HEK293 (cell line): ENCODE results near the gene ZG16.

Source experiments
- CTCF ChIP-seq: fragments of 450-650 bp; formaldehyde crosslinking; IDR thresholded peaks from 2 replicates; pipeline ENCODE4 v1.5.1; 2016; ENCODE audit warnings: missing biosample characterization, missing genetic modification characterization
- MYNN ChIP-seq: fragments of 450-650 bp; formaldehyde crosslinking; IDR thresholded peaks from 2 replicates; pipeline ENCODE4 v1.5.1; 2016; ENCODE audit warnings: missing biosample characterization, missing genetic modification characterization, borderline replicate concordance
- PRDM2 ChIP-seq: fragments of 450-650 bp; formaldehyde crosslinking; IDR thresholded peaks from 2 replicates; pipeline ENCODE4 v1.5.1; 2016; ENCODE audit warnings: missing biosample characterization, missing genetic modification characterization, borderline replicate concordance
- SALL2 ChIP-seq: fragments of 450-650 bp; formaldehyde crosslinking; IDR thresholded peaks from 2 replicates; pipeline ENCODE4 v1.5.0; 2017; ENCODE audit warnings: missing biosample characterization, mild to moderate bottlenecking, missing genetic modification characterization, borderline replicate concordance
- YY1 ChIP-seq: fragments of 450-650 bp; formaldehyde crosslinking; IDR thresholded peaks from 2 replicates; pipeline ENCODE4 v1.5.1; 2018; ENCODE audit warnings: missing biosample characterization, missing genetic modification characterization
- ZNF114 ChIP-seq: fragments of 450-650 bp; formaldehyde crosslinking; IDR thresholded peaks from 2 replicates; pipeline ENCODE4 v1.5.0; 2017; ENCODE audit warnings: missing biosample characterization, missing genetic modification characterization
- ZNF530 ChIP-seq: fragments of 450-650 bp; formaldehyde crosslinking; IDR thresholded peaks from 2 replicates; pipeline ENCODE4 v1.5.1; 2016; ENCODE audit warnings: low read depth, missing biosample characterization, missing genetic modification characterization

- TF ChIP-seq ZNF530 (tag by site-specific recombination) = no peak
- no peak for TF ChIP-seq YY1 (tag by site-specific recombination)
- no peak for TF ChIP-seq CTCF (tag by site-specific recombination)
- TF ChIP-seq ZNF114 = no peak
- no peak for TF ChIP-seq SALL2 (tag by site-specific recombination)
- TF ChIP-seq MYNN = no peak
- TF ChIP-seq PRDM2 = no peak
Measured at GRCh38 chr16:29825145-29826044, 47.3 kb downstream of the ZG16 start.
